GM21423 (cell line): ENCODE measurements around the gene MINDY3.
"Not testable (repeated sequence)": the region's sequence is repeated elsewhere in the genome, so short reads cannot be mapped to it uniquely, and the experiment has no call there.

Experiments
- ATAC-seq: cut with Tn5 transposase; IDR thresholded peaks from one replicate; pipeline ENCODE4 v1.9.1; 2021; ENCODE audit warnings: mild to moderate bottlenecking, moderate library complexity; ENCODE audit not compliant: unreplicated experiment

Gene MINDY3

GRCh38 chr10:15857107-15857575, 3.2 kb downstream of the MINDY3 start:
- ATAC-seq: no peak

- ATAC-seq: no peak
Observed at GRCh38 chr10:15856328-15857015, 3.8 kb downstream of the MINDY3 start.

GRCh38 chr10:15853800-15854199, 6.5 kb downstream of the MINDY3 start:
- no peak for ATAC-seq

- no peak for ATAC-seq
Observed at GRCh38 chr10:15852111-15852557, 8.2 kb downstream of the MINDY3 start.

GRCh38 chr10:15850337-15850978, 9.8 kb downstream of the MINDY3 start:
- not testable (repeated sequence) for ATAC-seq

GRCh38 chr10:15849316-15849715, 11.0 kb downstream of the MINDY3 start:
- ATAC-seq: no peak

GRCh38 chr10:15847481-15847880, 12.8 kb downstream of the MINDY3 start:
- no peak for ATAC-seq

GRCh38 chr10:15844517-15844916, 15.8 kb downstream of the MINDY3 start:
- no peak for ATAC-seq

- ATAC-seq: no peak
Observed at GRCh38 chr10:15843695-15844094, 16.6 kb downstream of the MINDY3 start.

- no peak for ATAC-seq
Observed at GRCh38 chr10:15842556-15843169, 17.6 kb downstream of the MINDY3 start.

- ATAC-seq: no peak
Observed at GRCh38 chr10:15841696-15842095, 18.6 kb downstream of the MINDY3 start.

- no peak for ATAC-seq
Observed at GRCh38 chr10:15836807-15837206, 23.5 kb downstream of the MINDY3 start.

GRCh38 chr10:15829495-15829894, 30.8 kb downstream of the MINDY3 start:
- no peak for ATAC-seq

GRCh38 chr10:15824498-15824897, 35.8 kb downstream of the MINDY3 start:
- ATAC-seq: no peak

GRCh38 chr10:15822131-15822530, 38.2 kb downstream of the MINDY3 start:
- ATAC-seq: no peak

GRCh38 chr10:15821046-15821683, 39.1 kb downstream of the MINDY3 start:
- ATAC-seq: no peak

GRCh38 chr10:15817409-15818046, 42.8 kb downstream of the MINDY3 start:
- ATAC-seq: no peak

- ATAC-seq: no peak
Observed at GRCh38 chr10:15815242-15815885, 44.9 kb downstream of the MINDY3 start.

GRCh38 chr10:15814565-15814964, 45.7 kb downstream of the MINDY3 start:
- no peak for ATAC-seq

GRCh38 chr10:15813415-15813814, 46.9 kb downstream of the MINDY3 start:
- no peak for ATAC-seq

GRCh38 chr10:15809450-15809849, 50.9 kb downstream of the MINDY3 start:
- no peak for ATAC-seq
